Muscle layer of duodenum (tissue), 2 donors: ENCODE data around the gene NAE1.

ENCODE experiments used
- H3K27ac ChIP-seq: one replicate; pipeline ENCODE4 v1.7.0; 2013; ENCODE audit warnings: mild to moderate bottlenecking, low read length
- H3K27me3 ChIP-seq: one replicate; pipeline ENCODE4 v1.7.0; 2013; ENCODE audit warnings: low read depth, mild to moderate bottlenecking, control low read depth, low read length
- H3K36me3 ChIP-seq, 2 donors: one replicate each; pipeline ENCODE4 v1.7.0; 2013; ENCODE audit warnings: low read length in 2 of 2, control low read depth in 1 of 2, mild to moderate bottlenecking in 1 of 2; ENCODE audit not compliant: insufficient read depth in 2 of 2, control insufficient read depth in 1 of 2
- H3K4me1 ChIP-seq, 2 donors: one replicate each; pipeline ENCODE4 v1.7.0; 2013; ENCODE audit warnings: low read length in 2 of 2, mild to moderate bottlenecking in 2 of 2, control low read depth in 1 of 2, moderate library complexity in 1 of 2; ENCODE audit not compliant: insufficient read depth in 2 of 2, control insufficient read depth in 1 of 2
- H3K4me3 ChIP-seq, 2 donors: one replicate each; pipeline ENCODE4 v1.7.0; 2013; ENCODE audit warnings: low read length in 2 of 2, low read depth in 1 of 2, mild to moderate bottlenecking in 1 of 2
- H3K9me3 ChIP-seq, 2 donors: one replicate each; pipeline ENCODE4 v1.7.0; 2013; ENCODE audit warnings: low read length in 2 of 2, control low read depth in 1 of 2, mild to moderate bottlenecking in 1 of 2; ENCODE audit not compliant: control insufficient read depth in 1 of 2
- donor health status: healthy.

The NAE1 gene

GRCh38 chr16:66848172-66848571 is 17.4 kb upstream of the NAE1 start:
- Histone ChIP-seq H3K27ac (no peak overlapping the region), H3K36me3 (no peaks in the 10 kb centered on the region), H3K4me3 (no peak overlapping the region), H3K27me3 (peaks cover 17% of the 10 kb centered on the region), H3K9me3 (no peaks in the 10 kb centered on the region), H3K4me1 (peaks cover 0 to 19% of the 10 kb centered on the region in 2 donors)

- H3K27me3 ChIP-seq = peaks cover 20% of the 10 kb centered on the region
- no peak overlapping the region for H3K4me3 ChIP-seq
- H3K36me3 ChIP-seq = no peaks in the 10 kb centered on the region
- peaks cover 0 to 19% of the 10 kb centered on the region in 2 donors for H3K4me1 ChIP-seq
- no peaks in the 10 kb centered on the region for H3K9me3 ChIP-seq
- H3K27ac ChIP-seq = no peak overlapping the region
These were observed 16.8 kb upstream of the NAE1 start for GRCh38 chr16:66847533-66848067.

DNA sequence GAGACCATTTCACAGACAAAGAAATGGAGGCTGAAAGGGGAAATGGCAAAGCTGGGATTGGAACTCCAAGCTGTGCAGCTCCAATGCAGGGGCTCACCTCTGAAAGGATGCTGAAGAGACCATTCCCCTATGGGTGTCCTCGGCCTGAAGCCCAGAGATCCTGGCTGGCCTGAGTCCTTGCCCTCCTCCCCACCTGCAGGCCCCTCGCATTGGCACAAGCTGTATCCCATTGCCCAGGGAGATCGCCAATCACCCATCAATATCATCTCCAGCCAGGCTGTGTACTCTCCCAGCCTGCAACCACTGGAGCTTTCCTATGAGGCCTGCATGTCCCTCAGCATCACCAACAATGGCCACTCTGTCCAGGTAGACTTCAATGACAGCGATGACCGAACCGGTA is 16.1 kb upstream of the NAE1 start:
- H3K9me3 ChIP-seq = no peaks in the 10 kb centered on the region
- H3K4me3 ChIP-seq = no peak overlapping the region
- H3K27ac ChIP-seq = no peak overlapping the region
- no peaks in the 10 kb centered on the region for H3K36me3 ChIP-seq
- peaks cover 20% of the 10 kb centered on the region for H3K27me3 ChIP-seq
- peaks cover 0 to 19% of the 10 kb centered on the region in 2 donors for H3K4me1 ChIP-seq

DNA sequence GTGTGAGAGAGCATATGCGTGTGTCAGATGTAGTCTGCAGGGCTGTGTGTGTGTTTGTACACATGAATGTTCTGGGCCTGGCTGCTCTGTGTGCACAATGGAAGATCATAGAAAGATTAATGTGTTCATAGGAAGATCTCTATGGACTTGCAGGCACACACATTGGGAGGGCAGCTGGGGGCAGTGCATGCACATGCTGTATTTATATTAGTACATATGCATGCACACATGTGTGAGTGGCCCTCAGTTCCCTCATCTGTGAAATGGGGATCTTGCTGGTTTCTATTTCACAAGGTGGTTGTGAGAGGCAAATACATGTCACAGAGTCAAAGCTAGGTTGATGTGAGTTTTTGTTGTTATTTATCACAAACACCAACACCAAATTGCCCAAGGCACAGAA is 15.5 kb upstream of the NAE1 start:
- Histone ChIP-seq H3K4me3 (no peak overlapping the region), H3K27me3 (peaks cover 20% of the 10 kb centered on the region), H3K27ac (no peak overlapping the region), H3K4me1 (peaks cover 0 to 19% of the 10 kb centered on the region in 2 donors), H3K36me3 (no peaks in the 10 kb centered on the region), H3K9me3 (no peaks in the 10 kb centered on the region)

DNA sequence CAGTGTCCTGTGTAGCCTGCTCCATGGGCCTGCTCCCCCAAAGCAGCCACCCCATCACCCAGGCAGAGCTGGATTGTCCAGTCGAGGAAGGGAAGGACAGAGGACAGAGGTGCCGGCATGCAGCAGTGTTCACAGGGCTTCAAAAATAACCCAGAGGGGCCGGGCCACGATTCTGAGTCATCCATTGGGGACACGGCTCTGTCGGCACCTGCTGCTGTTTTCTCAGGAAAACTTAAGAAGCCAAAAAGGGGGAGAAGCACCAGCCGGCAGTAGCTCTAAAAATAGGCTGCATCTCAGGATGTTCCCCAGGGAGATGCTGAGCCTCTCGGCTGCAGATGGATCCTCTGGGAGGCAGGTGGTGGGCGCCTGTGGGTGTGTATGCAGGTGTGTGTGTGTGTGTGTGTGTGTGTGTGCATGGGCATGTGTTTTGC is 15.0 kb upstream of the NAE1 start:
- no peak overlapping the region for H3K4me3 ChIP-seq
- H3K4me1 ChIP-seq = peaks cover 0 to 19% of the 10 kb centered on the region in 2 donors
- H3K27me3 ChIP-seq = peaks cover 20% of the 10 kb centered on the region
- no peaks in the 10 kb centered on the region for H3K36me3 ChIP-seq
- H3K27ac ChIP-seq = no peak overlapping the region
- no peaks in the 10 kb centered on the region for H3K9me3 ChIP-seq

DNA sequence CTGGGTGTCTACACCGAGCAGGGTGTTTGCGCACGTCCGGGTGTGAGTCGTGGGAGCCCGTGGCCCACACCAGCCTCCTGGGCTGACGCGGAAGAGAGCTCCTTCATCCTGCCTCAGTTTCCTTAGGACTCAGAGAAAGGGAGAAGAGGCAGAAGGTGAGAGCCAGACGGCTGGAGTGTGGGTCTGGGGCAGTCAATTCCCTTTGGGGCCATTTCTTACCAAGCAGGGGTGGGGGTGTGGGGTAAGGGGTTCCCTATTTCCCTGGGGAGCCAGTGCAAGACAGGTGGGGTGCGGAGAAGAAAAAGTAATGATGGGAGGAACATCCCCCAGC is 14.3 kb upstream of the NAE1 start:
- H3K9me3 ChIP-seq = no peaks in the 10 kb centered on the region
- no peak overlapping the region for H3K27ac ChIP-seq
- H3K4me3 ChIP-seq = peak overlapping the region; percentile 30 to 77
- H3K4me1 ChIP-seq = peaks cover 0 to 19% of the 10 kb centered on the region in 2 donors
- no peaks in the 10 kb centered on the region for H3K36me3 ChIP-seq
- peaks cover 20% of the 10 kb centered on the region for H3K27me3 ChIP-seq

DNA sequence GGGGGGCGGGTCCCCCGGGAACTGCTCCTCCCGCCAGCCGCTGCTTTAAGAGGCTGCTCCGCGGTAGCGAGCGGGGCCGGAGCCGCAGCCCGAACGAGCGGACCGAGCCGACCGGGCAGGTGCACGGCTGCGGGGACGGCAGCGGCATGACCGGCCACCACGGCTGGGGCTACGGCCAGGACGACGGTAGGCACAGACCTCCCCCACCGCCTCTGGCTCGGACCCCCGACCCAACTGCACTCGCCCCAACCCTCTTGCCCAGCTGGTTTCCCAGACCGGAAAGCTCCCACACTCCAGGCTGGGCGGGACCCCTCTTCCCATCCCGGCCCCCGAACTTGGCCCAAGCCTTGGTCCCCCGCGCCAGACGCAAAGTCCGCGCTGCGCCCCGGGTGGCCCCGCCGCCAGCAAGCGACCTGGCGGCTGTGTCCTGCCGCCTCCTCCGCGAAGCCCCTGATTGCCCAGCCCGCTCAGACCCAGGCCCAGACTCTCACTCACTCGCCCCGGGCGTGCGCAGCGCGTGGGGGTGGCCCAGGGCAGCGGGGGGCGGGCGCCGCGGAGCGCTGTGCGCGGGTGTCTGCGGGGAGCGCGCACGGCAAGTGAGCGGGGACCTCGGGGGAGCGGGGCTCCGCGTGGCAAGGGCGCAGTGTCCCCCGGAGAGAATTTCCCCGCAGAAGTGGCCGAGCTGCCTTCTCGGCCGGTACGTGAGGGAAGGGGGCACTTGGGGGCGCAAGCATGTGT is 13.7 kb upstream of the NAE1 start, which contains the start of gene CA7:
TSS of gene CA7 (plus strand) at position 73 of the 738 bp plus-strand sequence. CDS start at position 147, 74 bp downstream.
- no peaks in the 10 kb centered on the region for H3K9me3 ChIP-seq
- H3K36me3 ChIP-seq = no peaks in the 10 kb centered on the region
- H3K27ac ChIP-seq = no peak within 1 kb of the TSS
- H3K4me1 ChIP-seq = peaks cover 0 to 19% of the 10 kb centered on the region in 2 donors
- H3K4me3 ChIP-seq = peak within 1 kb of the TSS; percentile 30 to 77
- peaks cover 20% of the 10 kb centered on the region for H3K27me3 ChIP-seq

DNA sequence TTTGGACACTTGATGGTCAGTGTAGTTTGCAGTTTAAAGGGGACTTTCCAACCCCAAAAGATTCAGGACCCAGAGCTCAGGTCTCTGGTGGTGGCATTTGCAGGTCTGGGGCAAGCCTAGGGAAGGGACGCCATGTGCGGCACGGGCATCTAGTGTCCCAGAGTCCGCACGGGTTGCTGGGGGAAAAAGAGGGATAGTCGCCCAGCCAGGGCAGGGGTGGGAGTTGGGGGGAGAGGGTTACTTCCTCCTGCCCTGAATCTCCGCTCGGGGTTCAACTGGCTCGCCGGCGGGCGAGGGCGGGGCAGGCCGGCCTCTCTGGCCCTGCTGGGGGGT is 13.2 kb upstream of the NAE1 start:
- Histone ChIP-seq H3K36me3 (no peaks in the 10 kb centered on the region), H3K4me1 (peaks cover 0 to 19% of the 10 kb centered on the region in 2 donors), H3K9me3 (no peaks in the 10 kb centered on the region), H3K27me3 (peaks cover 20% of the 10 kb centered on the region), H3K4me3 (peak overlapping the region in 1 of 2 donors; percentile 77), H3K27ac (no peak overlapping the region)

DNA sequence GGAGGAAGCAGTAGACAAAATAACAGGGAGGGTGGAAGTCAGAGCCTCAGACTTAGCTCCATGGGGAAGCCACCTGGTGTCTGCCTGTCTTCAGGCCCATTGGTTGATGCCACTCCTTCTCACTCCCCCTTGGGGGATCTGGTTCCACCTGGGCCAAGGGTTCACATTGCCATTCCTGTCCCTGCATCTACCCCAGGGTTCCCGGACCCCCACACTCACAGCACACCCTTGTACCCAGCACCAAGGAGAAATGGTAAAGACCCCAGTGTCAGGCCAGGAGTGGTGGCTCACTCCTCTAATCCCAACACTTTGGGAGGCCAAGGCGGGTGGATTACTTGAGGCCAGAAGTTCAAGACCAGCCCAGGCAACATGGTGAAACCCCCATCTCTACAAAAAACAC is 12.4 kb upstream of the NAE1 start:
- Histone ChIP-seq H3K27ac (no peak overlapping the region), H3K9me3 (no peaks in the 10 kb centered on the region), H3K27me3 (peaks cover 20% of the 10 kb centered on the region)

GRCh38 chr16:66842765-66843164 is 12.0 kb upstream of the NAE1 start:
- no peak overlapping the region for H3K4me3 ChIP-seq
- no peaks in the 10 kb centered on the region for H3K9me3 ChIP-seq
- no peak overlapping the region for H3K27ac ChIP-seq
- H3K36me3 ChIP-seq = no peaks in the 10 kb centered on the region
- peaks cover 0 to 19% of the 10 kb centered on the region in 2 donors for H3K4me1 ChIP-seq
- peaks cover 20% of the 10 kb centered on the region for H3K27me3 ChIP-seq

More for the DNA sequence above, 12.4 kb upstream of the NAE1 start:
- Histone ChIP-seq H3K4me1 (peaks cover 0 to 19% of the 10 kb centered on the region in 2 donors), H3K4me3 (no peak overlapping the region), H3K36me3 (no peaks in the 10 kb centered on the region)

DNA sequence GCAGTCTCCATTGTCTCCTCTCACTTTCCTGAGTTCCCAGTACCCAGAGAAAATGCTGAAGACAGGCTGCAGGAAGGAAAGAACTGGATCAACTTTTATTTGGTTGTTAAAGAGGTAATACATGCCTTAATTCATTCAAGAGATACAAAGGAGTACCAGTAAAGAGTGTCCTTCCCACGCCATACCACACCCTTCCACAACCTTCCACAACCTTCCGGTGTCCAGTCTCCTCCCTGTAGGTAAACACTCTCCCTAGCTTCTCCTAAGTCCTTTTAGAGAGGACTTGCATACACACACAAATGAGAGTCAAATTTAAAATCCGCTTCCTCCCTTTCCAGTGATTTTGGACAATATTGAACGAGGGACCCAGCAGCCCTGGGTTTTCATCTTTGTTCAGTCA is 10.6 kb upstream of the NAE1 start:
- H3K4me3 ChIP-seq = no peak overlapping the region
- H3K9me3 ChIP-seq = no peaks in the 10 kb centered on the region
- H3K4me1 ChIP-seq = peaks cover 0 to 19% of the 10 kb centered on the region in 2 donors
- H3K27ac ChIP-seq = no peak overlapping the region
- H3K36me3 ChIP-seq = no peaks in the 10 kb centered on the region
- H3K27me3 ChIP-seq = peaks cover 20% of the 10 kb centered on the region

- Histone ChIP-seq H3K4me1 (peaks cover 0 to 19% of the 10 kb centered on the region in 2 donors), H3K27me3 (peaks cover 20% of the 10 kb centered on the region), H3K9me3 (no peaks in the 10 kb centered on the region), H3K4me3 (no peak overlapping the region), H3K27ac (no peak overlapping the region), H3K36me3 (no peaks in the 10 kb centered on the region)
These were observed 10.1 kb upstream of the NAE1 start for GRCh38 chr16:66840883-66841282.
